Naive B cell (primary cell): ENCODE measurements around the gene HMCES. TPM values are rescaled to one million over a fixed set of nuclear protein-coding genes. Genes with fewer than 3 reads are reported as not detected.

Source experiments
- ATAC-seq, 2 donors: fragments of 150-1000 bp; cut with Tn5 transposase; 2 replicates each; pipeline ENCODE4 v1.10.0; 2021; ENCODE audit warnings: low read depth in 2 of 2, mild to moderate bottlenecking in 2 of 2, moderate library complexity in 2 of 2
- DNase-seq: peaks from one replicate; pipeline ENCODE4 v3.0.0; 2022
- H3K27ac Mint-ChIP-seq, 6 donors: one replicate each; pipeline ENCODE4 v1.8.0; 2020 to 2022; ENCODE audit warnings: mild to moderate bottlenecking in 6 of 6, mixed read lengths in 6 of 6, moderate library complexity in 5 of 6, inconsistent platforms in 2 of 6
- H3K27me3 Mint-ChIP-seq, 3 donors: one replicate each; pipeline ENCODE4 v1.8.0; 2021 to 2022; ENCODE audit warnings: mixed read lengths in 3 of 3, mild to moderate bottlenecking in 1 of 3
- H3K36me3 Mint-ChIP-seq, 2 donors: one replicate each; pipeline ENCODE4 v1.8.0; 2020 to 2022; ENCODE audit warnings: mixed read lengths in 2 of 2, inconsistent platforms in 1 of 2, mild to moderate bottlenecking in 1 of 2
- H3K4me1 Mint-ChIP-seq, 3 donors: one replicate each; pipeline ENCODE4 v1.8.0; 2020 to 2022; ENCODE audit warnings: mixed read lengths in 3 of 3, inconsistent platforms in 1 of 3, mild to moderate bottlenecking in 1 of 3, moderate library complexity in 1 of 3
- H3K4me3 Mint-ChIP-seq, 8 donors: one replicate each; pipeline ENCODE4 v1.8.0; 2020 to 2022; ENCODE audit warnings: mild to moderate bottlenecking in 8 of 8, mixed read lengths in 8 of 8, moderate library complexity in 8 of 8, inconsistent platforms in 2 of 8
- H3K9me3 Mint-ChIP-seq, 7 donors: one replicate each; pipeline ENCODE4 v1.8.0; 2020 to 2022; ENCODE audit warnings: mixed read lengths in 7 of 7, mild to moderate bottlenecking in 5 of 7, inconsistent platforms in 2 of 7, moderate library complexity in 1 of 7
- polyA plus RNA-seq, 6 donors: library from polyadenylated mRNA; unstranded; fragments of 300-500 nt; fragmentation: Illumina TruSeq; gene quantifications; one replicate each; pipeline ENCODE4 v1.2.3, GENCODE V29; 2021; ENCODE audit warnings: low read depth in 6 of 6

HMCES gene
- polyA plus RNA-seq, 6 donors from 2014 or later = 128 to 265 (median 146) TPM

DNA sequence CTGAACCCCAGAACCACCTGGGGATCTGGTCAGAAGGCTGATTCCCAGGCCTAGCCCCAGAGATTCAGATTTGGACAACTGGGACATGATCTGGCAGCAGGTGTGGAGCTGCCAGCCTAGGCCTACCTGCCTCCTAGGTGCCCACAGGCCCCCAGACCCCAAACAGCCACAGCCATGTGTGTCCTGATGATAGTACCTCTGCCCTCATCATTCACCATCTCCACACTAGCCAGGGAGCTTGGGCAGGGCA is 34.7 kb downstream of the HMCES start:
- Mint-ChIP-seq H3K4me1 (peaks cover 26 to 51% (median 35%) of the 10 kb centered on the region in 3 donors), H3K9me3 (peaks cover 0 to 2% (median 0%) of the 10 kb centered on the region in 7 donors), H3K36me3 (no peaks in the 10 kb centered on the region), H3K27me3 (peaks cover 0 to 7% (median 0%) of the 10 kb centered on the region in 3 donors), H3K4me3 (peak overlapping the region; percentile 81 to 97 (median 91)), H3K27ac (peak overlapping the region in 2 of 6 donors; percentile 88 to 94)
- ATAC-seq (no peak), DNase-seq (no peak)

- H3K36me3 Mint-ChIP-seq = no peaks in the 10 kb centered on the region
- peak overlapping the region; percentile 81 to 97 (median 91) for H3K4me3 Mint-ChIP-seq
- ATAC-seq = peak; percentile 1 to 3
- H3K27ac Mint-ChIP-seq = peak overlapping the region in 5 of 6 donors; percentile 42 to 94 (median 81)
- H3K27me3 Mint-ChIP-seq = peaks cover 0 to 12% (median 5%) of the 10 kb centered on the region in 3 donors
- peaks cover 0 to 2% (median 0%) of the 10 kb centered on the region in 7 donors for H3K9me3 Mint-ChIP-seq
- peaks cover 27 to 56% (median 35%) of the 10 kb centered on the region in 3 donors for H3K4me1 Mint-ChIP-seq
- no peak for DNase-seq
Observed at GRCh38 chr3:129313665-129314385, 35.2 kb downstream of the HMCES start.

DNA sequence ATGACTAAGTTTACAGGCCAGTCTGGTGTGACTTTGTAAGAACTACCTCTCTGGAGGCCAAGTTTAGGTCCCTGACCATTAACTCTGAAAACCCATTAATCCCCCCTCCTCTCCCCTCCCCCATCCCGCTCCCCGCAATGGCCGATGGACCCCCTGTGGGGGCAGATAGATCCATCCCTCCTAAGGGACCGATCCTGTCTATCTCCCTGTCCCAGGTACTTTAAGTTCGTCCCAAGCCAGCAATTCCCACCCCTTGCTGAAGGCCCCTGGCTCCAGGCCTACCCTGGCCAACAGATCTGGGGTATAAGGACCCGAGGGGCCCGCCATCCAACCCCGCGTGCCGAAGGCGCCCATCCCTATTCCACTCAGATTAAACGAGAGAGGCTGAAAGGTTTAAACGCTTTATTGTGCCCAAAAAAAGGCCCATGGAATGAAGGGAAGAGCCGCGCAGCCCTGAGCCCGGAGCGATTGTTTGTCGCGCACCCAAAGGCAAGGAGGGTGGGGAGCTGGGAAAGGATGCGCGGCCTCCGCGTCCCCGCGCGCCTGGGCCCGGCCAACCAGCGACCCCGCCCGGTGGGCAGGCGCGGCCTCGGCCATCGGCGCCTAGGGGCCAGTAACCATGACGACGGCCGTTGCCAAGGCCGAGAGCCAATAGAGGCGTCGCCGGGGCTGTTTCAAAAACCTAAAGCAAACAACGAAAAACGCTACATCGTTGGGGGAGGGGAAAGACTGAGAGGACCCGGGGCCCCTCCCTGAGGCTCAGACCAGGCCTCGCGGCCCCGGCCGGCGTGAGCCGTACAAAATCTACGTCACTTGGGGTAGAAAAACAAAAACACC is 35.9 kb downstream of the HMCES start:
- Mint-ChIP-seq H3K4me3 (peak overlapping the region; percentile 81 to 97 (median 96)), H3K27ac (peak overlapping the region in 5 of 6 donors; percentile 42 to 94 (median 57)), H3K36me3 (no peaks in the 10 kb centered on the region), H3K9me3 (peaks cover 0 to 2% (median 0%) of the 10 kb centered on the region in 7 donors), H3K4me1 (peaks cover 26 to 58% (median 35%) of the 10 kb centered on the region in 3 donors), H3K27me3 (peaks cover 0 to 13% (median 6%) of the 10 kb centered on the region in 3 donors)
- DNase-seq (peak; percentile 59), ATAC-seq (peak; percentile 27 to 29)

DNA sequence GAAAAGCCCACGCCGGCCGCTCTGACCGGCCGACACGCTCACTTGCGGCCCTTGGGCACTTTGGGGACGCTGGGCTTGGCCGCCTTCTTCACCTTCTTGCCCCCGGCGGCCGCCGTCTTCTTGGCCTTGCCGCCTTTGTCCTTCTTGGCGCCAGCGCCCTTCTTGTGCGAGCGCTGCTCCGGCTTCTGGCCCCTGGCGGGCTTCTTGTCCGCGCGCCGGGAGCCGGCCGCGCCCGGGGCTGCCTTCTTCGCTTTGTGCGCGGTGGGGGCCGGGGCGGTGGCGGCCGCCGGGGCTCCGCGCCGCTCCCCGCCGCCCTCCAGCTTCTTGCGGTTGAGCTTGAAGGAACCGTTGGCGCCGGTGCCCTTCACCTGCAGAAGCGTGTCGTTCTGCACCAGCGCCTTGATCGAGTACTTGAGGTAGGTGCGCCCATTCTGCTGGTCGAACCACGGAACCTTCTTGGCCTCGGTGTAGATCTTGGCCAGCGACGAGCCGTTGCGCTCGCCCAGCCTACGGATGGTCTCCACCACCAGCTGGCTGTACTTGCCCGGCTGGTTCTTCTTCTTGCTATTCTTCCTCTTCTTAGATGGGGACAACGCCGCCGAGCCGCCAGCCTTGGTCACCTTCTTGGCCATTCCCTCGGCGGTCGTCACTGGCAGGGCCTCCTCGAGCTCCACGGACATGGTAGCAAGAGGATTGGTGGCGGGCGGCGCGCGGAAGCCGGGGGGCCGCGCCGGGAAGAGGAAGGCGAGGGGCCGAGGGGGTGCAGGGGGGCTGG is 36.7 kb downstream of the HMCES start:
- H3K27ac Mint-ChIP-seq = peak overlapping the region; percentile 74 to 99 (median 92)
- H3K4me1 Mint-ChIP-seq = peaks cover 26 to 58% (median 35%) of the 10 kb centered on the region in 3 donors
- ATAC-seq (peak; percentile 31 to 33), DNase-seq (peak; percentile 44)
- peaks cover 0 to 13% (median 6%) of the 10 kb centered on the region in 3 donors for H3K27me3 Mint-ChIP-seq
- H3K36me3 Mint-ChIP-seq = no peaks in the 10 kb centered on the region
- H3K9me3 Mint-ChIP-seq = peaks cover 0 to 2% (median 0%) of the 10 kb centered on the region in 7 donors
- peak overlapping the region; percentile 90 to 97 (median 96) for H3K4me3 Mint-ChIP-seq

DNA sequence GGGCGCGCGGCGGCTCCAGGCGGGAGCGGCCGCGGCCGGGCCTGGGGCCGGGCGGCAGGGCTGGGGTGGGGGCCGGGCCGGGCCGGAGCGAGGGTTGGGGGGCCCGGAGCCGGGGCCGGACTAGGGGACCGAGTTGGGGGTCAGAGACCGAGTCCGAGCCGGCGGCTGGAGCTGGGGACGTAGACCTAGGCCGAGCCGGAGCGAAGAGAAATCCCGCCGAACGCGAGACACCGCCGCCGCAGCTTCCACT is 37.3 kb downstream of the HMCES start:
- Mint-ChIP-seq H3K36me3 (no peaks in the 10 kb centered on the region), H3K27ac (peak overlapping the region; percentile 33 to 97 (median 80)), H3K27me3 (peaks cover 0 to 13% (median 6%) of the 10 kb centered on the region in 3 donors), H3K9me3 (peaks cover 0 to 2% (median 0%) of the 10 kb centered on the region in 7 donors), H3K4me1 (peaks cover 26 to 56% (median 35%) of the 10 kb centered on the region in 3 donors), H3K4me3 (peak overlapping the region; percentile 84 to 97 (median 96))
- ATAC-seq = no peak
- DNase-seq = no peak

DNA sequence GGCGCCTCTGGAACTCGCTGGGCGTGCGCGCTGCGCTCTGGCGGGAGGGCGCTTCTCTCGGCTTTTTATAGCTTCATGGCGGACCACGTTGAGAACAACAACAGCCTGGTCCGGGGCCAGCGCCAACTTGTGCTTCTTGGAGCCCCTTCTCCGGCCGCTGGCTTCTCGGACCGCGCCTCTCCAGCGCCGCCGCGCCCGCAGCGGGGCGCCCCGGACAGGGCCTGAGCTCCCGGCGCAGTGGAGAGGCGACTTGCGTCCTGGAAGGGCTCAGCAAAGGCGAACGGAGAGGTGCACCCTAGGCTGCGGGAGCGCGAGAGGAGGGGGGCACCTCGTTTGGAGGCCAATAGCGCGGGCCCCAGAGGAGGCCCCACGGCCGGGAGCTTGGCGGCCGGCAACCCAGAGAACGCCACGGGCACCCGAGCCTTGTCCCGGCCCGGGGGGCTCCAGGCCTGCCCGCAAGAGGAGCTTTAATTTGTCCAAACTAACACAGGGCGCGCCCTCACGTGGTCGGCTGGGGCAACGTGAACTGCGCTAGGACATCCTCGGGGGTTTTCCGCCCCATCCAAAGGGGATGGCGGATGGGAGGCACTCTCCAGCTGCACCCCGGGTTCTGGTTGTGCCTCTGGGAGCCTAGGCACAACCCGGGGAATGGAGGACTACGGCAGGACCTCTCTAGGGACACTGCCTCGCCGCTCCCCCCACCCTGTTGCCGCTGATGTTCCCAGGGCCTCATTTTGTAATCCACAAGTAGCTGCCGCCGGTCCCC is 37.8 kb downstream of the HMCES start:
- H3K27me3 Mint-ChIP-seq = peaks cover 0 to 13% (median 6%) of the 10 kb centered on the region in 3 donors
- ATAC-seq (peak; percentile 47 to 53), DNase-seq (peak; percentile 77)
- peak overlapping the region; percentile 84 to 97 (median 96) for H3K4me3 Mint-ChIP-seq
- H3K4me1 Mint-ChIP-seq = peaks cover 26 to 51% (median 35%) of the 10 kb centered on the region in 3 donors
- H3K27ac Mint-ChIP-seq = peak overlapping the region; percentile 33 to 97 (median 80)
- H3K9me3 Mint-ChIP-seq = peaks cover 0 to 2% (median 0%) of the 10 kb centered on the region in 7 donors
- H3K36me3 Mint-ChIP-seq = no peaks in the 10 kb centered on the region

GRCh38 chr3:129317014-129317771 is 38.5 kb downstream of the HMCES start:
- no peak for DNase-seq
- Mint-ChIP-seq H3K9me3 (peaks cover 0 to 2% (median 0%) of the 10 kb centered on the region in 7 donors), H3K4me1 (peaks cover 26 to 43% (median 31%) of the 10 kb centered on the region in 3 donors), H3K27me3 (peaks cover 0 to 13% (median 6%) of the 10 kb centered on the region in 3 donors), H3K27ac (peak overlapping the region in 1 of 6 donors; percentile 24), H3K4me3 (peak overlapping the region in 7 of 8 donors; percentile 84 to 97 (median 96)), H3K36me3 (no peaks in the 10 kb centered on the region)
- ATAC-seq = no peak

- peaks cover 22 to 39% (median 26%) of the 10 kb centered on the region in 3 donors for H3K4me1 Mint-ChIP-seq
- ATAC-seq (no peak), DNase-seq (no peak)
- no peaks in the 10 kb centered on the region for H3K9me3 Mint-ChIP-seq
- peak overlapping the region in 5 of 8 donors; percentile 48 to 97 (median 88) for H3K4me3 Mint-ChIP-seq
- peaks cover 0 to 13% (median 6%) of the 10 kb centered on the region in 3 donors for H3K27me3 Mint-ChIP-seq
- H3K27ac Mint-ChIP-seq = no peak overlapping the region
- H3K36me3 Mint-ChIP-seq = no peaks in the 10 kb centered on the region
Observed at GRCh38 chr3:129317848-129318247, 39.2 kb downstream of the HMCES start.

DNA sequence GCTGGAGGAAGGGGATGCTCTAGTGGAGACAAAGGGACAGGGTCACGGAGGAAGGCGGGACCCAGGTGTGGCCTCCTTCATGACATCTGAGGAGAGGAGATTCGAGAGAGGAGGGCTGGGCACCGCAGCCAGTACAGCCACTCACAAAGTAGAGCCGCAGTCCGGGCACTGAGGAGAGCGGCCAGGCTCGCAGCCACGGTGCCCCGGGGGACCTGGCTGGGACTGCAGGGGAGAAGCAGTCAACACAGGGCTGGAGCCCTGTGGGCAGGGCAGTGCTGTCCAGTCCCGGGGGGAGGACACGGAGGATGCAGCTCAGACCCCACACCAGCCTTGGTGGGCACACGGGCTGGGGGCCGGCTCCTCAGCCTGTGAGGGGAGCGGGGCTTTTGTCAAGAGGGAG is 40.3 kb downstream of the HMCES start:
- Mint-ChIP-seq H3K4me3 (peak overlapping the region in 4 of 8 donors; percentile 2 to 58 (median 51)), H3K27ac (peak overlapping the region in 1 of 6 donors; percentile 76), H3K36me3 (no peaks in the 10 kb centered on the region), H3K4me1 (peaks cover 14 to 31% (median 23%) of the 10 kb centered on the region in 3 donors), H3K27me3 (peaks cover 2 to 13% (median 6%) of the 10 kb centered on the region in 3 donors), H3K9me3 (no peaks in the 10 kb centered on the region)
- ATAC-seq = no peak
- no peak for DNase-seq

- Mint-ChIP-seq H3K4me3 (no peak overlapping the region), H3K9me3 (no peaks in the 10 kb centered on the region)
Observed at GRCh38 chr3:129320261-129320660, 41.6 kb downstream of the HMCES start.

GRCh38 chr3:129320825-129321487 is 42.3 kb downstream of the HMCES start:
- H3K9me3 Mint-ChIP-seq = no peaks in the 10 kb centered on the region
- ATAC-seq (no peak), DNase-seq (no peak)
- H3K4me3 Mint-ChIP-seq = no peak overlapping the region
- H3K27ac Mint-ChIP-seq = no peak overlapping the region
- peaks cover 3 to 18% (median 12%) of the 10 kb centered on the region in 3 donors for H3K4me1 Mint-ChIP-seq
- H3K36me3 Mint-ChIP-seq = no peaks in the 10 kb centered on the region
- peaks cover 5 to 13% (median 6%) of the 10 kb centered on the region in 3 donors for H3K27me3 Mint-ChIP-seq

More at GRCh38 chr3:129320261-129320660, 41.6 kb downstream of the HMCES start:
- no peak overlapping the region for H3K27ac Mint-ChIP-seq
- peaks cover 5 to 13% (median 6%) of the 10 kb centered on the region in 3 donors for H3K27me3 Mint-ChIP-seq
- H3K36me3 Mint-ChIP-seq = no peaks in the 10 kb centered on the region
- ATAC-seq = no peak
- no peak for DNase-seq
- peaks cover 7 to 24% (median 15%) of the 10 kb centered on the region in 3 donors for H3K4me1 Mint-ChIP-seq
